Parathyroid adenoma (tissue), 2 donors: Measurements from ENCODE around the gene CACNA1D.

ENCODE experiments used
- H2AFZ ChIP-seq: fragments of 300-600 bp; sonication (generic); one replicate; pipeline ENCODE4 v1.7.0; 2017; ENCODE audit warnings: antibody characterized with exemption, mild to moderate bottlenecking
- H3K27ac ChIP-seq: fragments of 300-600 bp; sonication (generic); one replicate; pipeline ENCODE4 v1.7.0; 2017
- H3K27me3 ChIP-seq: fragments of 300-600 bp; sonication (generic); one replicate; pipeline ENCODE4 v1.7.0; 2017; ENCODE audit warnings: low read length; ENCODE audit not compliant: control insufficient read depth, insufficient read depth
- H3K36me3 ChIP-seq: fragments of 300-600 bp; sonication (generic); one replicate; pipeline ENCODE4 v1.7.0; 2017; ENCODE audit warnings: low read length; ENCODE audit not compliant: control insufficient read depth, insufficient read depth
- H3K4me1 ChIP-seq: fragments of 300-600 bp; sonication (generic); one replicate; pipeline ENCODE4 v1.7.0; 2017; ENCODE audit warnings: control low read depth
- H3K4me2 ChIP-seq: fragments of 300-600 bp; sonication (generic); one replicate; pipeline ENCODE4 v1.7.0; 2017; ENCODE audit warnings: low read length
- H3K4me3 ChIP-seq: fragments of 300-600 bp; sonication (generic); one replicate; pipeline ENCODE4 v1.7.0; 2017; ENCODE audit warnings: low read depth, low read length
- H3K79me2 ChIP-seq: fragments of 300-600 bp; sonication (generic); one replicate; pipeline ENCODE4 v1.7.0; 2017; ENCODE audit warnings: control low read depth
- H3K9ac ChIP-seq: fragments of 300-600 bp; sonication (generic); one replicate; pipeline ENCODE4 v1.7.0; 2017; ENCODE audit warnings: mild to moderate bottlenecking
- H3K9me3 ChIP-seq: fragments of 300-600 bp; sonication (generic); one replicate; pipeline ENCODE4 v1.7.0; 2017; ENCODE audit warnings: low read length; ENCODE audit not compliant: control insufficient read depth
- TF ChIP-seq, protein P1 (sequence below): fragments of 300-600 bp; sonication (generic); IDR thresholded peaks from one replicate; pipeline ENCODE4 v1.7.0; 2017; ENCODE audit warnings: antibody characterized with exemption, mild to moderate bottlenecking
- donor health status: primary hyperparathyroidism.

Gene CACNA1D

DNA sequence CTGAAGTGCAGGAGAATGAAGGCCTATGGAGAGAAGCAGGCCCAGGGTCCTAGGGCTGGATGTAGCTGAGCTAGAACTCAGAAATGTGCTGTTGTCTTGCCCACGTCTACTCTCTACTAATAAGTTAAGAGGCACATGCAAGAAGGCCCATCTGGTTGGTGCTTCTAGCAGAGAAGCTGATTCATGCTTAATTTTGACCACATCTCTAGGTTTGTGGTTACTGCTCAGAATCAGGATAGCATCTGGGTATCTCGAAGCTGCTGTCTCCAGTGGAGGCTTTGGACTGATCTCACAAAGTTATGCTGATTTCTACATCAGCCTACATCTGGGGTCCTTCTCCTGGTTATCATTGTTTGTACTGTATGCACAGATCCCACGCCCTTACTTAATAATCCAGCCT lies 87.3 kb downstream of the CACNA1D start:
- TF ChIP-seq, protein P1, sequence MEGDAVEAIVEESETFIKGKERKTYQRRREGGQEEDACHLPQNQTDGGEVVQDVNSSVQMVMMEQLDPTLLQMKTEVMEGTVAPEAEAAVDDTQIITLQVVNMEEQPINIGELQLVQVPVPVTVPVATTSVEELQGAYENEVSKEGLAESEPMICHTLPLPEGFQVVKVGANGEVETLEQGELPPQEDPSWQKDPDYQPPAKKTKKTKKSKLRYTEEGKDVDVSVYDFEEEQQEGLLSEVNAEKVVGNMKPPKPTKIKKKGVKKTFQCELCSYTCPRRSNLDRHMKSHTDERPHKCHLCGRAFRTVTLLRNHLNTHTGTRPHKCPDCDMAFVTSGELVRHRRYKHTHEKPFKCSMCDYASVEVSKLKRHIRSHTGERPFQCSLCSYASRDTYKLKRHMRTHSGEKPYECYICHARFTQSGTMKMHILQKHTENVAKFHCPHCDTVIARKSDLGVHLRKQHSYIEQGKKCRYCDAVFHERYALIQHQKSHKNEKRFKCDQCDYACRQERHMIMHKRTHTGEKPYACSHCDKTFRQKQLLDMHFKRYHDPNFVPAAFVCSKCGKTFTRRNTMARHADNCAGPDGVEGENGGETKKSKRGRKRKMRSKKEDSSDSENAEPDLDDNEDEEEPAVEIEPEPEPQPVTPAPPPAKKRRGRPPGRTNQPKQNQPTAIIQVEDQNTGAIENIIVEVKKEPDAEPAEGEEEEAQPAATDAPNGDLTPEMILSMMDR, result no peak
- H3K4me3 ChIP-seq, result no peak overlapping the region

GRCh38 chr3:53583161-53583690 lies 88.8 kb downstream of the CACNA1D start:
- H3K79me2 ChIP-seq, result no peaks in the 10 kb centered on the region
- H3K27me3 ChIP-seq, result no peaks in the 10 kb centered on the region
- H3K9ac ChIP-seq, result no peak overlapping the region
- no peaks in the 10 kb centered on the region for H3K36me3 ChIP-seq
- no peaks in the 10 kb centered on the region for H3K9me3 ChIP-seq
- H3K4me1 ChIP-seq, result peaks cover 7% of the 10 kb centered on the region
- H2AFZ ChIP-seq, result no peak overlapping the region
- no peak overlapping the region for H3K4me2 ChIP-seq
- H3K4me3 ChIP-seq, result no peak overlapping the region
- TF ChIP-seq, protein P1, result no peak
- H3K27ac ChIP-seq, result no peak overlapping the region

More for the DNA sequence above, 87.3 kb downstream of the CACNA1D start:
- H3K9me3 ChIP-seq, result no peaks in the 10 kb centered on the region
- H3K4me1 ChIP-seq, result peaks cover 7% of the 10 kb centered on the region
- no peak overlapping the region for H3K4me2 ChIP-seq
- H3K27ac ChIP-seq, result no peak overlapping the region
- H3K79me2 ChIP-seq, result no peaks in the 10 kb centered on the region
- no peaks in the 10 kb centered on the region for H3K36me3 ChIP-seq
- H3K9ac ChIP-seq, result no peak overlapping the region
- no peaks in the 10 kb centered on the region for H3K27me3 ChIP-seq
- H2AFZ ChIP-seq, result no peak overlapping the region

DNA sequence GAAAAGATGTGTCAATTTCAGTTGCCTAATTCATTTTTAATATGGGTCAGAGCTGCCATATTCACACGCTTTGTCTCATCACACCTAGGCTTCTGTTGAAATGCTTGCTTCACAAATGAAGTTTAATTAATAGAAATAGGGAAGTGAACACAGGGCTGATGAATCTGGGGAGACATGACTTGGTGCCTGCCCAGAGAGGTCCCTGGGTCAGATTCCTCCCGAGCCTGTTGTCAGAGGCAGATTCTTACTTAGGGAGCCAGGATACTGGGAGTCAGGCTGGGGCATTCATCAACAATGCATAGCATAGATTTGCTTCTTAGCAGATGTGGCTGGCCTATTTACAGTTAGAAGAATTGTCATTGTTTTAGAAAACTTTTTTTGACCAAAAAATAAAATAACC lies 90.6 kb downstream of the CACNA1D start:
- H3K27me3 ChIP-seq, result no peaks in the 10 kb centered on the region
- H3K79me2 ChIP-seq, result no peaks in the 10 kb centered on the region
- no peak overlapping the region for H3K9ac ChIP-seq
- H3K9me3 ChIP-seq, result no peaks in the 10 kb centered on the region
- no peaks in the 10 kb centered on the region for H3K36me3 ChIP-seq
- TF ChIP-seq, protein P1, result no peak
- H3K4me2 ChIP-seq, result no peak overlapping the region
- no peak overlapping the region for H3K27ac ChIP-seq
- H2AFZ ChIP-seq, result no peak overlapping the region
- H3K4me3 ChIP-seq, result no peak overlapping the region
- peaks cover 5% of the 10 kb centered on the region for H3K4me1 ChIP-seq

DNA sequence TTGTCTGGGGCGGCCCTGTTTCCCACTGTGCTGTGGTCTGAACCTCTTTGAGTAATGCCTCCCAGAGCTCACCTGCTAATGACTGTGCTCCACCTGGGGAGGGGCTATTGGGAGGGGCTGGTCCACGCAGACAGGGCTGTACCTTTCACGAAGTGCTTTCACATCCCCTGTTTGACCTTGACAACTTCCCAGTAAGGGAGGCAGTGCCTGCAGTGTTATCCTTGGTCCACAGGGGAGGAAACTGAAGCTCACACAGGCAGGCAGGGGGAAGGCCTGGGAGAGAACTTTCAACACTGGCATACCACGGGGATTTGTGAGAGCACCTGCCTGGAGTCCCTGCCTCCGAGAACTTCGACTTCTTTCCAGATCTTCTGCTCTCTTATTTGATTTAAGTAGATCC lies 91.2 kb downstream of the CACNA1D start:
- no peaks in the 10 kb centered on the region for H3K36me3 ChIP-seq
- no peaks in the 10 kb centered on the region for H3K9me3 ChIP-seq
- no peaks in the 10 kb centered on the region for H3K4me1 ChIP-seq
- H3K4me2 ChIP-seq, result no peak overlapping the region
- H3K27me3 ChIP-seq, result no peaks in the 10 kb centered on the region
- no peaks in the 10 kb centered on the region for H3K79me2 ChIP-seq
- H3K9ac ChIP-seq, result no peak overlapping the region
- H3K27ac ChIP-seq, result no peak overlapping the region
- no peak overlapping the region for H2AFZ ChIP-seq
- TF ChIP-seq, protein P1, result no peak
- no peak overlapping the region for H3K4me3 ChIP-seq

GRCh38 chr3:53588122-53588521 lies 93.7 kb downstream of the CACNA1D start:
- no peak overlapping the region for H3K4me3 ChIP-seq
- no peaks in the 10 kb centered on the region for H3K9me3 ChIP-seq

More at GRCh38 chr3:53588122-53588521, 93.7 kb downstream of the CACNA1D start:
- Histone ChIP-seq H3K79me2 (no peaks in the 10 kb centered on the region), H3K4me1 (peaks cover 6% of the 10 kb centered on the region), H2AFZ (no peak overlapping the region), H3K4me2 (no peak overlapping the region), H3K9ac (no peak overlapping the region), H3K27me3 (no peaks in the 10 kb centered on the region), H3K36me3 (no peaks in the 10 kb centered on the region), H3K27ac (no peak overlapping the region)
- TF ChIP-seq, protein P1, result no peak
